T-helper 22 cell (primary cell): ENCODE data around the gene G6PC1.
"Not testable (repeated sequence)": the region's sequence is repeated elsewhere in the genome, so short reads cannot be mapped to it uniquely, and the experiment has no call there.

Source experiments
- DNase-seq: peaks from one replicate; pipeline ENCODE4 v3.0.0-alpha.2; 2020; ENCODE audit warnings: low read depth

G6PC1 gene

DNA sequence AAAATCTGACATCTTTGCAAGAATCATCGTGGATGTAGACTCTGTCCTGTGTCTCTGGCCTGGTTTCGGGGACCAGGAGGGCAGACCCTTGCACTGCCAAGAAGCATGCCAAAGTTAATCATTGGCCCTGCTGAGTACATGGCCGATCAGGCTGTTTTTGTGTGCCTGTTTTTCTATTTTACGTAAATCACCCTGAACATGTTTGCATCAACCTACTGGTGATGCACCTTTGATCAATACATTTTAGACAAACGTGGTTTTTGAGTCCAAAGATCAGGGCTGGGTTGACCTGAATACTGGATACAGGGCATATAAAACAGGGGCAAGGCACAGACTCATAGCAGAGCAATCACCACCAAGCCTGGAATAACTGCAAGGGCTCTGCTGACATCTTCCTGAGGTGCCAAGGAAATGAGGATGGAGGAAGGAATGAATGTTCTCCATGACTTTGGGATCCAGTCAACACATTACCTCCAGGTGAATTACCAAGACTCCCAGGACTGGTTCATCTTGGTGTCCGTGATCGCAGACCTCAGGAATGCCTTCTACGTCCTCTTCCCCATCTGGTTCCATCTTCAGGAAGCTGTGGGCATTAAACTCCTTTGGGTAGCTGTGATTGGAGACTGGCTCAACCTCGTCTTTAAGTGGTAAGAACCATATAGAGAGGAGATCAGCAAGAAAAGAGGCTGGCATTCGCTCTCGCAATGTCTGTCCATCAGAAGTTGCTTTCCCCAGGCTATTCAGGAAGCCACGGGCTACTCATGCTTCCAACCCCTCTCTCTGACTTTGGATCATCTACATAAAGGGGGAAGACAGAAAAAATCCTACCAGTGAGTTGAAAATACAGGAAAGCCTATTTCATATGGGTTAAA lies at the start of gene G6PC1:
TSS of gene G6PC1 (plus strand) at position 340 of the 872 bp plus-strand sequence. CDS start at position 418, 78 bp downstream.
- DNase-seq: no peak

DNA sequence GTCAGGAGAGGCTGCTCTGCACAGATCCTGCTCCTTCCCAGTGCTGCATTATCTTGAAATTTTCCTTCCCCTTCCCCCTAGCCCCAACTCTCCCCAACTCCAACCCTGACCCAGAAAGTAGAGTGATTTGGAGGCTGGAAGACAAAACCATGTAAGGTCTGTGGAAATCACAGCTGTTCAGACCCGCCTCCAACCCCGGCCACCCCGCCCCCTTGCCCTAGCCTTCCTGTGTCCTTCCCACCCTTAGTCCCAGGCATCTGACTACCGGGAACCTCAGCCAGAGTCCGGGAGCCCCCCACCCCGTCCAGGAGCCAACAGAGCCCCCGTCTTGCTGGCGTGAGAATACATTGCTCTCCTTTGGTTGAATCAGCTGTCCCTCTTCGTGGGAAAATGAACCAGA lies 49.6 kb upstream of the G6PC1 start, which contains the start of gene AOC3:
TSS of gene AOC3 (plus strand) at position 246 of the 400 bp plus-strand sequence. CDS start at position 391, 145 bp downstream.
- DNase-seq: no peak

DNA sequence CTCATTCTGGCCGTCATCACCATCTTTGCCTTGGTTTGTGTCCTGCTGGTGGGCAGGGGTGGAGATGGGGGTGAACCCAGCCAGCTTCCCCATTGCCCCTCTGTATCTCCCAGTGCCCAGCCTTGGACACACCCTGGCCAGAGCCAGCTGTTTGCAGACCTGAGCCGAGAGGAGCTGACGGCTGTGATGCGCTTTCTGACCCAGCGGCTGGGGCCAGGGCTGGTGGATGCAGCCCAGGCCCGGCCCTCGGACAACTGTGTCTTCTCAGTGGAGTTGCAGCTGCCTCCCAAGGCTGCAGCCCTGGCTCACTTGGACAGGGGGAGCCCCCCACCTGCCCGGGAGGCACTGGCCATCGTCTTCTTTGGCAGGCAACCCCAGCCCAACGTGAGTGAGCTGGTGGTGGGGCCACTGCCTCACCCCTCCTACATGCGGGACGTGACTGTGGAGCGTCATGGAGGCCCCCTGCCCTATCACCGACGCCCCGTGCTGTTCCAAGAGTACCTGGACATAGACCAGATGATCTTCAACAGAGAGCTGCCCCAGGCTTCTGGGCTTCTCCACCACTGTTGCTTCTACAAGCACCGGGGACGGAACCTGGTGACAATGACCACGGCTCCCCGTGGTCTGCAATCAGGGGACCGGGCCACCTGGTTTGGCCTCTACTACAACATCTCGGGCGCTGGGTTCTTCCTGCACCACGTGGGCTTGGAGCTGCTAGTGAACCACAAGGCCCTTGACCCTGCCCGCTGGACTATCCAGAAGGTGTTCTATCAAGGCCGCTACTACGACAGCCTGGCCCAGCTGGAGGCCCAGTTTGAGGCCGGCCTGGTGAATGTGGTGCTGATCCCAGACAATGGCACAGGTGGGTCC lies 49.0 kb upstream of the G6PC1 start:
- not testable (repeated sequence) for DNase-seq

DNA sequence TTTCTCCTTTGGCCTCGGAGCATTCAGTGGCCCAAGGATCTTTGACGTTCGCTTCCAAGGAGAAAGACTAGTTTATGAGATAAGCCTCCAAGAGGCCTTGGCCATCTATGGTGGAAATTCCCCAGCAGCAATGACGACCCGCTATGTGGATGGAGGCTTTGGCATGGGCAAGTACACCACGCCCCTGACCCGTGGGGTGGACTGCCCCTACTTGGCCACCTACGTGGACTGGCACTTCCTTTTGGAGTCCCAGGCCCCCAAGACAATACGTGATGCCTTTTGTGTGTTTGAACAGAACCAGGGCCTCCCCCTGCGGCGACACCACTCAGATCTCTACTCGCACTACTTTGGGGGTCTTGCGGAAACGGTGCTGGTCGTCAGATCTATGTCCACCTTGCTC lies 48.2 kb upstream of the G6PC1 start:
- DNase-seq: no peak

DNA sequence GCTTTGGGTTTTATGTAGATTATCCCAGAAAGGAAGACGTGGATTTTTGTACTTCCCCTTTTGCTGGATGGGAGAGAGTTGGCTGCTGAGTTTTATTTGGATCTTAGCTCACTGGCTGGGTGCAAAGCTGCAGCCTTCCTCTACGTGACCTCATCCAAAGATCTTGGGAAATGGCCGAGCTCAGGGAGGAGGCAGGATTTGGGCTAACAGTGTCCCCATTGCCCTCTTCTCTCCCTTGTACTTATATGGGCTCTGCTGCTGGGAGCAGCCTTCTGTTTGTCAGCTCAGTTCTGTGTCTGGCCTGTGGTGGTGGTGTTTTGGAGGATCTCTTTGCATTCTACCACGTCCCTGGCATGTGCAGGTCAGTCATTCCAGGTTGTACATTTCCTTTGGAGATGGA lies 47.6 kb upstream of the G6PC1 start:
- no peak for DNase-seq

DNA sequence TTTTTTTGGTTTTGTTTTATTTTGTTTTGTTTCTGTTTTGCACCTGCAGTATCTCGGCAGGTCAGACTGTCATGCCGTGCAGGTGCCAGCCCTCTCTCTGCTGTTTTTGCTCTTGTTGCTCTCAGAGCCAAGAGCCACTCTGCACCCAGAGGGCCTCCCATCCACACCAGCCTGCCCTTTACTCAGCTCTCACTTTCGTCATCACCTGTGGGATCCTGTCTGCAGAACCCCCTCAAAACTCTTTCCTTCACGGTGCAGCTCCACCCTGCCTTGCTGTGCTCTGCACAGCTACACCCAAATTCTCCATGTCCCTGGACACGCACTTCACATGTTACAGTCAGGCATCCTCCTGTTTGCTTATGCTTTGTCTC lies 47.0 kb upstream of the G6PC1 start:
- no peak for DNase-seq

DNA sequence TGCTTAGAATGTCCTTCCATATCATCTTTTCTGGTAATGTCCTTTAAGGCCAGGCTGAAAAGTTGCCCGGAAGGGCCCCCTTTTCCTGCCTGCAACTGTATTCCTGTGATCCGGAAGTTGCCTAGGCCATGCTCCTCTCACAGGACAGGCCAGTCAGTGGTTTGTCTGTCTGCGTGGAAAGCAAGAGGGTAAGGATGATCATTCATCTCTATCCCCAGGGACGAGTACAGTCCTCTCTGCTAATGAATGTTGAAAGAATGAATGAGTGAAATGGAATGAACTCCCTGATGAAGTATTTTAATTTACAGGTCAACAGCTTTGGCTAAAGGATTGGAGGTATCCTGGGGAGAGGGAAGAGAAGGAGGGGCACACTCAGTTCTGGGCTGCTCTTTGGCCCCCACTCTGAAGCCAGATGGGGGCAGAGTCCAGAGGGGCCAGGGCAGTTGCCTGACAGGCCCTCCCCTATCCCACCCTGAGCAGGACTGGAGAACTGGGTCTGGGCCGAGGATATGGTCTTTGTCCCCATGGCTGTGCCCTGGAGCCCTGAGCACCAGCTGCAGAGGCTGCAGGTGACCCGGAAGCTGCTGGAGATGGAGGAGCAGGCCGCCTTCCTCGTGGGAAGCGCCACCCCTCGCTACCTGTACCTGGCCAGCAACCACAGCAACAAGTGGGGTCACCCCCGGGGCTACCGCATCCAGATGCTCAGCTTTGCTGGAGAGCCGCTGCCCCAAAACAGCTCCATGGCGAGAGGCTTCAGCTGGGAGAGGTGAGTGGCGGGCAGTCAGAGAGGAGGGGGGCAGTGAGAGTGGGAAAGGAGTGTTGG lies 46.4 kb upstream of the G6PC1 start:
- DNase-seq: no peak

DNA sequence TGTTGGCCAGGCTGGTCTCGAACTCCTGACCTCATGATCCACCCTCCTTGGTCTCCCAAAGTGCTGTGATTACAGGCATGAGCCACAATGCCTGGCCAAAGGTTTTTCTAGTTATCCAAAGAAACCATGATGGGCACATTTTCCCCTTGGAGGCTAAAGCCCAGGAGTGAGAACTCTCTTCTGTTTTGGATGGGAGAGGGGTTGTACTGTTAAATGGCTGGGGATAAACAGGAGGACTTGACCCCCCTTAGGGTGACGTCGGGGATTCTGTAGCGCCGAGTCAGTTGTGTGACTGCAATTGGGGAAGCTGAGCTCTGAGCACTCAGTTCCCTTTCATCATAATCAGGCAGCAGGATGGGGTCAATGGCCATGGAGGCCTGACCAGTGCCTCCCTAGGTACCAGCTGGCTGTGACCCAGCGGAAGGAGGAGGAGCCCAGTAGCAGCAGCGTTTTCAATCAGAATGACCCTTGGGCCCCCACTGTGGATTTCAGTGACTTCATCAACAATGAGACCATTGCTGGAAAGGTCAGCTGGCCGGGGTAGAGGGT lies 45.5 kb upstream of the G6PC1 start:
- no peak for DNase-seq

DNA sequence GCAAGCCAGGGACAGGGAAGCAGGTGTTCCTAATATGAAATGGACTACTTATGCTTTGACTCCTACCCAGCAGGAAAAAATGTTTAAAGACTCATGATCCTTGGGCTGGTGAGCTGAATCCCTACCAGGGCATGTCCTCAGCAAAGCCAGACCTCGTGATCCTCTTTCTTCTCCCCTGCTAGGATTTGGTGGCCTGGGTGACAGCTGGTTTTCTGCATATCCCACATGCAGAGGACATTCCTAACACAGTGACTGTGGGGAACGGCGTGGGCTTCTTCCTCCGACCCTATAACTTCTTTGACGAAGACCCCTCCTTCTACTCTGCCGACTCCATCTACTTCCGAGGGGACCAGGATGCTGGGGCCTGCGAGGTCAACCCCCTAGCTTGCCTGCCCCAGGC lies 44.5 kb upstream of the G6PC1 start:
- not testable (repeated sequence) for DNase-seq

DNA sequence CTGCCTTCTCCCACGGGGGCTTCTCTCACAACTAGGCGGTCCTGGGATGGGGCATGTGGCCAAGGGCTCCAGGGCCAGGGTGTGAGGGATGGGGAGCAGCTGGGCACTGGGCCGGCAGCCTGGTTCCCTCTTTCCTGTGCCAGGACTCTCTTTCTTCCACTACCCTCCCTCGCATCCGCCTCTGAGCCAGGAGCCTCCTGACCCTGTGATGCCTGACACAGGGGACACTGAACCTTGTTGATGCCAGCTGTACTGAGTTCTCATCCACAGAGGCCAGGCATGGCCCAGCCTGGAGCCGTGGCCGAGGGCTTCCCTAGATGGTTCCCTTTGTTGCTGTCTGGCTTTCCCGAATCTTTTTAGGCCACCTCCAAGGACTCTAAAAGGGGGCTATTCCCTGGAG lies 44.1 kb upstream of the G6PC1 start:
- not testable (repeated sequence) for DNase-seq

DNA sequence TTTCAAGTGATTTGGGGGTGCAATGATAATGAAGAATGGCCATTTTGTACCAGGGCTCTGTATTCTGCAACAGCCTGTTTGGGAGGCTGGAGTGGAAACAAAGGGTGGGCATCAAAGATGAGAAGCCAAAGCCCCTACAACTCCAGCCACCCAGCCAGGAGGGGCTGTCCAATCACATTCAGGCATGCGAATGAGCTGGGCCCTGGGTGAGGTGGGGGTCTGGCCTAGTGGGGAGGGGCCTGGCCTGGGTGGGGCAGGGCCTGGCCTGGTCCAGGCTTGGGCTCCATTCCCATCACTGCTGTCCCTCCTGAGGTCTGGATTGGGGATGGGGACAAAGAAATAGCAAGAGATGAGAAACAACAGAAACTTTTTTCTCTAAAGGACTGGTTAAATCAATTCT lies 43.2 kb upstream of the G6PC1 start:
- DNase-seq: no peak

DNA sequence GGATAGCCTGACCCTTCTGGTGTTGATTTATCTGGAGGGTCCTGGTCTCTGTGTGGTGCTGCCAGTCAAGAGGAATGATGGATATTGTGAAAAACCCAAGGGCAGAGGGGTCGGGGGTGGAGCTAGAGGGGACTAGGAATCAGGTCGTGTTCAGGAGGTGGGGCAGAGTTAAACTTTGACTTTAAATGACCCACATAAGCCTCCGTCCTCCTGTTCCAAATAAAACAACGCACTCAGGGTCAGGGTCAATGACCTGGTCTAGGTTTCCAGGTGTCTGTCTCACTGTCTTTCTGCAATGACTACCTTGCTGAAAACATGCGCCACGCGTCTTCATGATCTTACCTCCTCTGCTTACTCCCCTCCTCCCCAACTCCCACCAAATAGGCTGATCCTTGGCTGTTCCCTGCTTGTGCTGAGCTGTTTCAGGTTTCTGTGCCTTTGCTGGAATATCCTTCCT lies 34.9 kb upstream of the G6PC1 start:
- DNase-seq: no peak

DNA sequence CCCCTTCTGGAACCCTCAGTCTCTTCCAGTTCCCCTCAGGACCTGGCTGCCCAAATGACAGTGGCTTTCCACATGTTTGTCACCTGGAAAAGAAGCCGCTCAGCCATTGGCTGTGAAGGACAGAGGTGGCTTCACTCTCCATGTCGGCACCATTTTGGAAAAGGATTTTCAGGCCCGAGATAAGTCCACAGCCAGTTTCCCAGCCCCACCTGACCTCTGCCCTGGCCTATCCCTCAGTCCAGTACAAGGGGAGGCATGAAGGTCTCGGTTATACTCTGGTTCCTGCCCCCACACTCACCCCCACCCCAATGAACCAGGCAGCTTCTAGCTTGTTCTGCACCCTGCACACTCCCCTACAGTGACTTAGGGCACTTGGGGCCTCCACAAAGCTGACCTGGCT lies 34.4 kb upstream of the G6PC1 start:
- DNase-seq: no peak

DNA sequence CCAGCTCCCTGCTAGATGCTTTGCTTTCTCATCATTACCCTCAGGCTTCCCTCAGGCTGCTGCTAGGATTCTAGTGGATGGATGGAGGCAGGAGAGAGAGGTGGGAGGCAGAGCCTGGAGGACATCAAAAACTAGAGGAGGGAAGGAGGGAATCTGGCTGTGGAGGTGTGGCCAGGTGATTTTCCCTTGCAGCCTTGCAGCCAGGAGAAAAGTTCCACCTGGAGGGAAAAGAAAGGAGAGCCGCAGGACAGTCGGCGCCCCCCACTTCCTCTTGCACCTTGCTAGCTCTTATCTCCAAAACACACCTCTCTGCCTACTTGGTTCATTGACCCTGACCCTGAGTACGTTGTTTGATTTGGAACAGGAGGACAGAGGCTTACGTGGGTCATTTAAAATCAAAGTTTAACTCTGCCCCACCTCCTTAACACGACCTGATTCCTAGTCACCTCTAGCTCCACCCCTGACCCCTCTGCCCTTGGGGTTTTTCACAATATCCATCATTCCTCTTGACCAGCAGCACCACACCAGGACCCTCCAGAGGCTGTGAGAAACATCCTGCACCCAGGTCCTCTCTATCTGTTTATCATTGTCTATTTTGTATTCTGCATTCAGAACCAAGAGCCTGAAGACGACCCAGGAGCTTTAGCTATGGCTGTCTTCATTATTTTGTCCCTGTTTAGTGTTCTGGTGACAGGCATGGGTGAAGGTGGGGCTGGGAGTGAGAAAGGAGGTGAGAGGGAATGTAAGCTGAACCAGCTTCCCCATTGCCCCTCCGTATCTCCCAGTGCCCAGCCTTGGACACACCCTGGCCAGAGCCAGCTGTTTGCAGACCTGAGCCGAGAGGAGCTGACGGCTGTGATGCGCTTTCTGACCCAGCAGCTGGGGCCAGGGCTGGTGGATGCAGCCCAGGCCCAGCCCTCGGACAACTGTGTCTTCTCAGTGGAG lies 33.7 kb upstream of the G6PC1 start:
- no peak for DNase-seq

DNA sequence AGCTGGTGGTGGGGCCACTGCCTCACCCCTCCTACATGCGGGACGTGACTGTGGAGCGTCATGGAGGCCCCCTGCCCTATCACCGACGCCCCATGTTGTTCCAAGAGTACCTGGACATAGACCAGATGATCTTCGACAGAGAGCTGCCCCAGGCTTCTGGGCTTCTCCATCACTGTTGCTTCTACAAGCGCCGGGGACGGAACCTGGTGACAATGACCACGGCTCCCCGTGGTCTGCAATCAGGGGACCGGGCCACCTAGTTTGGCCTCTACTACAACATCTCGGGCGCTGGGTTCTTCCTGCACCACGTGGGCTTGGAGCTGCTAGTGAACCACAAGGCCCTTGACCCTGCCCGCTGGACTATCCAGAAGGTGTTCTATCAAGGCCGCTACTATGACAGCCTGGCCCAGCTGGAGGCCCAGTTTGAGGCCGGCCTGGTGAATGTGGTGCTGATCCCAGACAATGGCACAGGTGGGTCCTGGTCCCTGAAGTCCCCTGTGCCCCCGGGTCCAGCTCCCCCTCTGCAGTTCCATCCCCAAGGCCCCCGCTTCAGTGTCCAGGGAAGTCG lies 32.8 kb upstream of the G6PC1 start:
- not testable (repeated sequence) for DNase-seq

DNA sequence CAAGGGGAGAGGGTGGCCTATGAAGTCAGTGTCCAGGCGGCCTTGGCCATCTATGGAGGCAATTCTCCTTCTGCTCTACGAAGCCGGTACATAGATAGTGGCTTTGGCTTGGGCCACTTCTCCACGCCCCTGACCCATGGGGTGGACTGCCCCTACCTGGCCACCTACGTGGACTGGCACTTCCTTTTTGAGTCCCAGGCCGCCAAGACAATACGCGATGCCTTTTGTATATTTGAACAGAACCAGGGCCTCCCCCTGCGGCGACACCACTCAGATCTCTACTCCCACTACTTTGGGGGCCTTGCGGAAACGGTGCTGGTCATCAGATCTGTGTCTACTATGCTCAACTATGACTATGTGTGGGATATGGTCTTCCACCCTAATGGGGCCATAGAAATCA lies 32.3 kb upstream of the G6PC1 start:
- no peak for DNase-seq

DNA sequence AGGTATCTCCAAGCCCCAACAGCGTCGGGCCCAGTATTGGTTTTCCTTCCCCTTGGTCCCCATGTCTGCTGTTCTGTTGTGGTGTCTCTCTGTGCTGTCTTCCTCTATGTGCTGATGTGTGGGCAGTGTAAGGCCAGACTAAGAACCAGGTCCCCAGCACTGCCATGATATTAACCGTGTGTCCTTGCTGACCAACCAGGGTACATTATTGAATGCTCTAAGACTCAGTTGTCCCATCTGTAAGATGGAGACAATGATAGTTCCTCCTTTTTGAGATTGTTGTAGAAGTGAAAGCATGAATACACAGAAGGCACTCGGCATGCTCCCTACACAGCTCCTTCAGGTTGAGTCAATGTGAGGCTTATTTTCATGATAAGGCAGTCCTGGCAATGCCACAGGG lies 29.0 kb upstream of the G6PC1 start:
- DNase-seq: no peak

DNA sequence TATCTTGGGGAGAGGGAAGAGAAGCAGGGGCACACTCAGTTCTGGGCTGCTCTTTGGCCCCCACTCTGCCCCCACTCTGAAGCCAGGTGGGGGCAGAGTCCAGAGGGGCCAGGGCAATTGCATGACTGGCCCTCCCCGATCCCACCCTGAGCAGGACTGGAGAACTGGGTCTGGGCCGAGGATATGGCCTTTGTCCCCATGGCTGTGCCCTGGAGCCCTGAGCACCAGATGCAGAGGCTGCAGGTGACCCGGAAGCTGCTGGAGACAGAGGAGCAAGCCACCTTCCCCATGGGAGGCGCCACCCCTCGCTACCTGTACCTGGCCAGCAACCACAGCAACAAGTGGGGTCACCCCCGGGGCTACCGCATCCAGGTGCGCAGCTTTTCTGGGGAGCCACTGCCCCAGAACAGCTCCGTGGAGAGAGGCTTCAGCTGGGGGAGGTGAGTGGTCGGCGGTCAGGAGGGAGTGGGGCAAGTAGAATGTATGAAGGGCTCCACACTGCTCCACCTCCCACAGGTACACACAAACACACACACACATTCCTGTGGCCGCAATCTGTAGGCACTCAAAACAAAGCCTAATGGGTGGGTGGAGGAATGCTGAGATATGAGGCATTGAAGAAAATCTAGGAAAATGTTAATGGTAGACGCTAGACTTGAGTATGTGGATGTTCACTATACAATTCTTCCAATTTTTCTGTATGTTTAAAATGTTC lies 28.2 kb upstream of the G6PC1 start:
- DNase-seq: no peak

DNA sequence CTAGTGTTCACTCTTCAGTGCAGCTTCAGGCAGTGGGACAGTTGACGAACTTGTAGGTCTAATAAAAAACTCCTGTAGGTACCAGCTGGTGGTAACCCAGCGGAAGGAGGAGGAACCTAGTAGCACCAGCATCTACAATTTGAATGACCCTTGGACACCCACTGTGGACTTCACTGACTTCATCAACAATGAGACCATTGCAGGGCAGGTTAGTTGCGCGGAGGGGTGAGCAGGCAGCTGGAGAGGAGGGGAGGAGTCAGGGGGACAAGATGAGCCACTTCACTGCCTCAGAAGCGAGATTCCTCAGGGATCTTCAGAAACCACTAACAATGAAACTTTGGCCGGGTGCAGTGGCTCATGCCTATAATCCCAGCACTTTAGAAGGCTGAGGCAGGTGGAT lies 27.3 kb upstream of the G6PC1 start:
- no peak for DNase-seq
